Measurements from ENCODE around the gene ASTN2.
A peak's percentile ranks its signal among the peaks of the same experiment; 100 is the strongest.

The ASTN2 gene

GRCh38 chr9:117245175-117245829, 169.6 kb downstream of the ASTN2 start:
- no peak for DNase-seq

GRCh38 chr9:117242082-117242481, 172.8 kb downstream of the ASTN2 start:
- no peak for DNase-seq

- DNase-seq = no peak
Observed at GRCh38 chr9:117239428-117239827, 175.4 kb downstream of the ASTN2 start.

GRCh38 chr9:117234103-117234502, 180.8 kb downstream of the ASTN2 start:
- DNase-seq = no peak

GRCh38 chr9:117233016-117233415, 181.8 kb downstream of the ASTN2 start:
- no peak for DNase-seq

- no peak for DNase-seq
Observed at GRCh38 chr9:117232281-117232680, 182.6 kb downstream of the ASTN2 start.

- no peak for DNase-seq
Observed at GRCh38 chr9:117231012-117231411, 183.8 kb downstream of the ASTN2 start.

- peak; percentile 87 to 93 for DNase-seq
Observed at GRCh38 chr9:117224695-117225094, 190.2 kb downstream of the ASTN2 start.

GRCh38 chr9:117218951-117219350, 195.9 kb downstream of the ASTN2 start:
- no peak for DNase-seq

GRCh38 chr9:117214416-117214815, 200.4 kb downstream of the ASTN2 start:
- no peak for DNase-seq

- DNase-seq = no peak
Observed at GRCh38 chr9:117211280-117211679, 203.6 kb downstream of the ASTN2 start.

- DNase-seq = no peak
Observed at GRCh38 chr9:117205806-117206205, 209.1 kb downstream of the ASTN2 start.

- no peak for DNase-seq
Observed at GRCh38 chr9:117204971-117205370, 209.9 kb downstream of the ASTN2 start.

- no peak for DNase-seq
Observed at GRCh38 chr9:117191504-117192261, 223.2 kb downstream of the ASTN2 start.

- no peak for DNase-seq
Observed at GRCh38 chr9:117189121-117189520, 225.7 kb downstream of the ASTN2 start.

- no peak for DNase-seq
Observed at GRCh38 chr9:117188394-117188793, 226.5 kb downstream of the ASTN2 start.

GRCh38 chr9:117187498-117187897, 227.4 kb downstream of the ASTN2 start:
- DNase-seq = no peak

- no peak for DNase-seq
Observed at GRCh38 chr9:117184173-117184572, 230.7 kb downstream of the ASTN2 start.

- no peak for DNase-seq
Observed at GRCh38 chr9:117182046-117182445, 232.8 kb downstream of the ASTN2 start.

GRCh38 chr9:117180896-117181445, 233.9 kb downstream of the ASTN2 start:
- DNase-seq = no peak

GRCh38 chr9:117178596-117179375, 236.1 kb downstream of the ASTN2 start:
- no peak for DNase-seq

- DNase-seq = no peak
Observed at GRCh38 chr9:117170567-117170966, 244.3 kb downstream of the ASTN2 start.

GRCh38 chr9:117169089-117169621, 245.7 kb downstream of the ASTN2 start:
- no peak for DNase-seq
